Gastroesophageal sphincter (tissue), 3 donors: ENCODE data around the gene HYAL1.

ENCODE experiments used
- POLR2A ChIP-seq, 2 donors: fragments of 450-650 bp; IDR thresholded peaks; one replicate each; pipeline ENCODE4 v1.6.1; 2017; ENCODE audit warnings: antibody characterized with exemption in 2 of 2, mild to moderate bottlenecking in 2 of 2, moderate library complexity in 1 of 2
- POLR2AphosphoS5 ChIP-seq: sonication (generic); formaldehyde crosslinking; IDR thresholded peaks from one replicate; pipeline ENCODE4 v1.6.1; 2017; ENCODE audit warnings: antibody characterized with exemption
- TF ChIP-seq, protein P1 (sequence below), 4 experiments: fragments of 200-600 bp in 2 of 4; fragments of 450-650 bp in 2 of 4; sonication (generic) in 1 of 4; IDR thresholded peaks; one replicate each; pipeline ENCODE4 v1.5.1; 2017 to 2019; ENCODE audit warnings: antibody characterized with exemption in 4 of 4, mild to moderate bottlenecking in 2 of 4, moderate library complexity in 2 of 4

DNA sequence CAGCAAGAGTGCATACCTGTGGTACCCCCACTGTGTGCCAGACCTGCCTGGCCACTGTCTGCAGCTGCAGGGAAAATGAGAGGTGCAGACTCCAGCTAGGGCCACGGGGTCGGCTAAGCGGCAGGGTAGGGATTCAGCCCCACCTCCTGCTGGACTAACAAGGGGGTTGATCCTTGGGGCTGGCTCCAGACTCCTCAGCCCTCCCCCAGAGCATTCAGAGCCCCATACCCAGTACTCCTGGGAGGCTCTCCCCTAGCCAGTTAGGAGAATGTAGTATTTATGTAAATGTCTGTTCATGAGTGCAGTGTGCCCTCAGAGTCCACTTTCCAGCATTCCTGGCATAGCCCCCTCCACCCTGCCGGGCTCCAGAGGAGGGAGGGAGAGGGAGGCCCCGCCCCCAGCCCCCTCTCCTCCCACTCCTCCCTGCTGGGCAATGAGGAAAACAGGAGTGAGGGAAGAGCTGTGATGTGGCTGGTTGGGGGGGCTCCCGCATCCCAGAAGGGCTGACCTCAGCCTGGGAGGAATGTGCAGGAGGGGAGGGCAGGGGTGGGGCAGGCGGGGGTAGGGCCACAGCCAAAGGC lies 38.9 kb downstream of the HYAL1 start:
- TF ChIP-seq, protein P1, sequence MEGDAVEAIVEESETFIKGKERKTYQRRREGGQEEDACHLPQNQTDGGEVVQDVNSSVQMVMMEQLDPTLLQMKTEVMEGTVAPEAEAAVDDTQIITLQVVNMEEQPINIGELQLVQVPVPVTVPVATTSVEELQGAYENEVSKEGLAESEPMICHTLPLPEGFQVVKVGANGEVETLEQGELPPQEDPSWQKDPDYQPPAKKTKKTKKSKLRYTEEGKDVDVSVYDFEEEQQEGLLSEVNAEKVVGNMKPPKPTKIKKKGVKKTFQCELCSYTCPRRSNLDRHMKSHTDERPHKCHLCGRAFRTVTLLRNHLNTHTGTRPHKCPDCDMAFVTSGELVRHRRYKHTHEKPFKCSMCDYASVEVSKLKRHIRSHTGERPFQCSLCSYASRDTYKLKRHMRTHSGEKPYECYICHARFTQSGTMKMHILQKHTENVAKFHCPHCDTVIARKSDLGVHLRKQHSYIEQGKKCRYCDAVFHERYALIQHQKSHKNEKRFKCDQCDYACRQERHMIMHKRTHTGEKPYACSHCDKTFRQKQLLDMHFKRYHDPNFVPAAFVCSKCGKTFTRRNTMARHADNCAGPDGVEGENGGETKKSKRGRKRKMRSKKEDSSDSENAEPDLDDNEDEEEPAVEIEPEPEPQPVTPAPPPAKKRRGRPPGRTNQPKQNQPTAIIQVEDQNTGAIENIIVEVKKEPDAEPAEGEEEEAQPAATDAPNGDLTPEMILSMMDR (IDR thresholded peaks at IDR 0.05): peak in 2 of 4 experiments; percentile 10 to 13
- TF ChIP-seq POLR2A (IDR thresholded peaks at IDR 0.05) (no peak), POLR2AphosphoS5 (peak; percentile 81)
